HCT116 (cell line): ENCODE results near the gene DPRX. TPM values are rescaled to one million over a fixed set of nuclear protein-coding genes. Genes with fewer than 3 reads are reported as not detected.

Experiments used
- ATAC-seq: fragments of 200-7000 bp; cut with Tn5 transposase; 2 replicates; pipeline ENCODE4 v1.9.1; 2020; ENCODE audit warnings: mild to moderate bottlenecking, moderate library complexity
- BruUV-seq: library from RNA; stranded (reverse); fragments of 400-500 nt; replicated peaks from 2 replicates; lab custom pipeline; 2021; lab: Mats Ljungman, UMichigan
- CTCF ChIA-PET: fragments of 300-600 bp; sonication (Branson Sonifier 250); formaldehyde crosslinking; loops from one replicate; lab custom pipeline; 2021; ENCODE audit warnings: antibody characterized with exemption; lab: Charles Lee
- POLR2A ChIA-PET: fragments of 300-600, 350-600 bp; sonication (Branson Sonifier 250); formaldehyde crosslinking; loops from one replicate; lab custom pipeline; 2021; ENCODE audit warnings: antibody characterized with exemption; lab: Charles Lee
- RAD21 ChIA-PET, 2 experiments: fragments of 300-600 bp; sonication (Branson Sonifier 250); formaldehyde crosslinking; loops; one replicate each; lab custom pipeline; 2023; ENCODE audit warnings: low total read pairs in 2 of 2; ENCODE audit not compliant: uncharacterized antibody in 2 of 2, unreplicated experiment in 2 of 2, low non-redundant PET in 1 of 2; lab: Charles Lee
- DNase-seq: peaks from one replicate; pipeline ENCODE4 v3.0.0-alpha.2; 2010; ENCODE audit warnings: low read depth, low spot score
- H2AFZ ChIP-seq: fragments of 200-600 bp; shearing (Covaris generic), sonication (generic); 2 replicates; pipeline ENCODE4 v1.6.1; 2017; ENCODE audit warnings: low read depth, mixed run types, mixed read lengths, antibody characterized with exemption, low read length; ENCODE audit not compliant: poor library complexity, severe bottlenecking
- H3K27ac ChIP-seq: 2 replicates; pipeline ENCODE4 v1.5.1; 2012; ENCODE audit warnings: low read depth, low read length
- H3K27me3 ChIP-seq: fragments of 200-600 bp; sonication (generic); 2 replicates; pipeline ENCODE4 v1.6.1; 2016; ENCODE audit warnings: mixed run types, low read length, mixed read lengths; ENCODE audit not compliant: insufficient read depth
- H3K36me3 ChIP-seq, 2 experiments: fragments of 200-500 bp in 1 of 2; fragments of 200-600 bp in 1 of 2; sonication (Bioruptor generic) in 1 of 2; sonication (generic) in 1 of 2; 2 replicates each; pipeline versions ENCODE4 v1.5.1 to v1.6.1; 2014 to 2016; ENCODE audit warnings: low read length in 2 of 2, inconsistent platforms in 1 of 2, mixed read lengths in 1 of 2, mixed run types in 1 of 2; ENCODE audit not compliant: insufficient read depth in 2 of 2, control insufficient read depth in 1 of 2
- H3K4me1 ChIP-seq, 2 experiments: fragments of 200-600 bp in 1 of 2; sonication (generic) in 1 of 2; 2 replicates each; pipeline versions ENCODE4 v1.5.1 to v1.6.1; 2012 to 2017; ENCODE audit warnings: low read length in 2 of 2, inconsistent platforms in 1 of 2, mild to moderate bottlenecking in 1 of 2, mixed read lengths in 1 of 2, mixed run types in 1 of 2, moderate library complexity in 1 of 2; ENCODE audit not compliant: insufficient read depth in 2 of 2, control insufficient read depth in 1 of 2
- H3K4me2 ChIP-seq: fragments of 200-600 bp; sonication (generic); 2 replicates; pipeline ENCODE4 v1.6.1; 2017; ENCODE audit warnings: mixed run types, low read length, mixed read lengths
- H3K4me3 ChIP-seq, 2 experiments: fragments of 200-600 bp in 1 of 2; sonication (generic) in 1 of 2; replicated peaks in 1 of 2; 2 replicates each; pipeline ENCODE4 v1.5.1; 2011 to 2016; ENCODE audit warnings: low read length in 2 of 2, control low read depth in 1 of 2, low read depth in 1 of 2, mild to moderate bottlenecking in 1 of 2, mixed read lengths in 1 of 2, mixed run types in 1 of 2
- H3K79me2 ChIP-seq: fragments of 200-600 bp; sonication (generic); 2 replicates; pipeline ENCODE4 v1.6.1; 2017; ENCODE audit warnings: mild to moderate bottlenecking, mixed run types, low read length, moderate library complexity, mixed read lengths; ENCODE audit not compliant: insufficient read depth
- H3K9ac ChIP-seq: fragments of 200-600 bp; sonication (generic); 2 replicates; pipeline ENCODE4 v1.6.1; 2016; ENCODE audit warnings: low read length, mixed read lengths
- H3K9me2 ChIP-seq: fragments of 200-600 bp; sonication (generic), shearing (Covaris generic); 2 replicates; pipeline ENCODE4 v1.6.1; 2017; ENCODE audit warnings: mixed run types, mild to moderate bottlenecking, moderate library complexity; ENCODE audit not compliant: insufficient read depth
- H3K9me3 ChIP-seq, 2 experiments: fragments of 200-500 bp in 1 of 2; fragments of 200-600 bp in 1 of 2; sonication (Bioruptor generic) in 1 of 2; sonication (generic) in 1 of 2; 2 replicates each; pipeline ENCODE4 v1.6.1; 2014 to 2017; ENCODE audit warnings: low read length in 2 of 2, mixed read lengths in 2 of 2, inconsistent platforms in 1 of 2, low read depth in 1 of 2, mild to moderate bottlenecking in 1 of 2, mixed run types in 1 of 2, moderate library complexity in 1 of 2; ENCODE audit not compliant: control insufficient read depth in 1 of 2, insufficient read depth in 1 of 2
- H4K20me1 ChIP-seq: fragments of 200-600 bp; sonication (generic), shearing (Covaris generic); 2 replicates; pipeline ENCODE4 v1.6.1; 2017; ENCODE audit warnings: mixed run types, mild to moderate bottlenecking, moderate library complexity; ENCODE audit not compliant: insufficient read depth
- CEBPB ChIP-seq: IDR thresholded peaks from 2 replicates; pipeline ENCODE4 v1.6.1; 2012; ENCODE audit warnings: low read depth
- EGR1 ChIP-seq: IDR thresholded peaks from 2 replicates; pipeline ENCODE4 v1.6.1; 2012; ENCODE audit warnings: low read depth
- EZH2phosphoT487 ChIP-seq: fragments of 200-600 bp; IDR thresholded peaks from 2 replicates; pipeline ENCODE4 v1.6.1; 2018; ENCODE audit warnings: antibody characterized with exemption, borderline replicate concordance
- POLR2AphosphoS5 ChIP-seq: IDR thresholded peaks from 2 replicates; pipeline ENCODE4 v1.6.1; 2011; ENCODE audit warnings: mild to moderate bottlenecking, low read depth, low read length, moderate library complexity
- RAD21 ChIP-seq: IDR thresholded peaks from 2 replicates; pipeline ENCODE4 v1.6.1; 2012; ENCODE audit warnings: low read depth, mild to moderate bottlenecking
- SRF ChIP-seq: IDR thresholded peaks from 2 replicates; pipeline ENCODE4 v1.6.1; 2012; ENCODE audit warnings: low read depth
- TCF7L2 ChIP-seq: IDR thresholded peaks from 2 replicates; pipeline ENCODE4 v1.7.0; 2011; ENCODE audit warnings: borderline replicate concordance, inconsistent platforms; ENCODE audit not compliant: insufficient read depth, insufficient read length; ENCODE audit errors: extremely low read depth
- ZNF274 ChIP-seq: fragments of 200-500 bp; sonication (Bioruptor generic); IDR thresholded peaks from 2 replicates; pipeline ENCODE4 v1.6.1; 2014; ENCODE audit warnings: mild to moderate bottlenecking, low read depth, low read length, inconsistent platforms
- intact Hi-C: fragments of 100-400 bp; cut with micrococcal nuclease; formaldehyde crosslinking; loops from 2 replicates; pipeline ENCODE4 v1.10.0; 2022
- total RNA-seq: library from RNA; stranded (reverse); gene quantifications from one replicate; pipeline ENCODE4 v1.2.1, GENCODE V29; 2021; ENCODE audit not compliant: unreplicated experiment
- TF ChIP-seq, protein P1 (sequence below): IDR thresholded peaks from 2 replicates; pipeline ENCODE4 v1.6.1; 2012
- TF ChIP-seq, protein P2 (sequence below), 3 experiments: fragments of 200-600 bp in 1 of 3; sonication (generic) in 1 of 3; IDR thresholded peaks in 2 of 3; conservative IDR thresholded peaks in 1 of 3; 2 replicates each; pipeline ENCODE4 v1.5.1; 2012 to 2017; ENCODE audit warnings: low read depth in 2 of 3, low read length in 2 of 3, antibody characterized with exemption in 1 of 3, borderline replicate concordance in 1 of 3, control low read depth in 1 of 3, mild to moderate bottlenecking in 1 of 3, mixed read lengths in 1 of 3, mixed run types in 1 of 3, moderate library complexity in 1 of 3; ENCODE audit not compliant: insufficient read depth in 1 of 3
- TF ChIP-seq, protein P3 (sequence below): IDR thresholded peaks from 2 replicates; pipeline ENCODE4 v1.6.1; 2011; ENCODE audit warnings: mild to moderate bottlenecking, low read length, moderate library complexity; ENCODE audit not compliant: insufficient replicate concordance; ENCODE audit errors: extremely low read depth
- TF ChIP-seq, protein P4 (sequence below): IDR thresholded peaks from 2 replicates; pipeline ENCODE4 v1.6.1; 2012

The DPRX gene
- total RNA-seq, 1 experiment from 2014 or later: not detected

DNA sequence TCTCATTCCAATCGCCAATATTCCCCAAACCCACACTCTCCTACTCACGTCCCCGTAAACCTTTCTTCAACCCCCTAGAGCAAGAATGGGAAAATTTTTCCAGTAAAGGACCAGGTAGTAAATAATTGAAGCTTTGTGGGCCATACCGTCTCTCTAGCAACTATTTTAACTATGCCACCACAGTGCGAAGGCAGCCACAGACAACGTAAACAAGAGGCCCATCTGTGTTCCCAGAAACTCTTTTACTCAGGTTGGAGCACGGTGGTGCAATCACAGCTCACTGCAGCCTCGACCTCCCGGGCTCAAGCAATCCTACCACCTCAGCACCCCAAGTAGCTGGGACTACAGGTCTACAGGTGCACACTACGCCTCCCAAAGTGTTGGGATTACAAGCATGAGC, 3.0 kb downstream of the DPRX start:
- POLR2A ChIA-PET: no interaction called here
- TF ChIP-seq, protein P1, sequence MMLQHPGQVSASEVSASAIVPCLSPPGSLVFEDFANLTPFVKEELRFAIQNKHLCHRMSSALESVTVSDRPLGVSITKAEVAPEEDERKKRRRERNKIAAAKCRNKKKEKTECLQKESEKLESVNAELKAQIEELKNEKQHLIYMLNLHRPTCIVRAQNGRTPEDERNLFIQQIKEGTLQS: no peak
- TF ChIP-seq POLR2AphosphoS5 (no peak), CEBPB (no peak), EZH2phosphoT487 (no peak), RAD21 (no peak), TCF7L2 (no peak), ZNF274 (no peak), EGR1 (no peak), SRF (no peak)
- TF ChIP-seq, protein P2, sequence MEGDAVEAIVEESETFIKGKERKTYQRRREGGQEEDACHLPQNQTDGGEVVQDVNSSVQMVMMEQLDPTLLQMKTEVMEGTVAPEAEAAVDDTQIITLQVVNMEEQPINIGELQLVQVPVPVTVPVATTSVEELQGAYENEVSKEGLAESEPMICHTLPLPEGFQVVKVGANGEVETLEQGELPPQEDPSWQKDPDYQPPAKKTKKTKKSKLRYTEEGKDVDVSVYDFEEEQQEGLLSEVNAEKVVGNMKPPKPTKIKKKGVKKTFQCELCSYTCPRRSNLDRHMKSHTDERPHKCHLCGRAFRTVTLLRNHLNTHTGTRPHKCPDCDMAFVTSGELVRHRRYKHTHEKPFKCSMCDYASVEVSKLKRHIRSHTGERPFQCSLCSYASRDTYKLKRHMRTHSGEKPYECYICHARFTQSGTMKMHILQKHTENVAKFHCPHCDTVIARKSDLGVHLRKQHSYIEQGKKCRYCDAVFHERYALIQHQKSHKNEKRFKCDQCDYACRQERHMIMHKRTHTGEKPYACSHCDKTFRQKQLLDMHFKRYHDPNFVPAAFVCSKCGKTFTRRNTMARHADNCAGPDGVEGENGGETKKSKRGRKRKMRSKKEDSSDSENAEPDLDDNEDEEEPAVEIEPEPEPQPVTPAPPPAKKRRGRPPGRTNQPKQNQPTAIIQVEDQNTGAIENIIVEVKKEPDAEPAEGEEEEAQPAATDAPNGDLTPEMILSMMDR (IDR thresholded peaks at IDR 0.05 in 2 of 3, conservative IDR thresholded peaks at IDR 0.05 in 1 of 3; ENCODE audit: borderline replicate concordance in 1 of 3, insufficient read depth in 1 of 3, low read depth in 2 of 3, low read length in 2 of 3): no peak
- TF ChIP-seq, protein P3, sequence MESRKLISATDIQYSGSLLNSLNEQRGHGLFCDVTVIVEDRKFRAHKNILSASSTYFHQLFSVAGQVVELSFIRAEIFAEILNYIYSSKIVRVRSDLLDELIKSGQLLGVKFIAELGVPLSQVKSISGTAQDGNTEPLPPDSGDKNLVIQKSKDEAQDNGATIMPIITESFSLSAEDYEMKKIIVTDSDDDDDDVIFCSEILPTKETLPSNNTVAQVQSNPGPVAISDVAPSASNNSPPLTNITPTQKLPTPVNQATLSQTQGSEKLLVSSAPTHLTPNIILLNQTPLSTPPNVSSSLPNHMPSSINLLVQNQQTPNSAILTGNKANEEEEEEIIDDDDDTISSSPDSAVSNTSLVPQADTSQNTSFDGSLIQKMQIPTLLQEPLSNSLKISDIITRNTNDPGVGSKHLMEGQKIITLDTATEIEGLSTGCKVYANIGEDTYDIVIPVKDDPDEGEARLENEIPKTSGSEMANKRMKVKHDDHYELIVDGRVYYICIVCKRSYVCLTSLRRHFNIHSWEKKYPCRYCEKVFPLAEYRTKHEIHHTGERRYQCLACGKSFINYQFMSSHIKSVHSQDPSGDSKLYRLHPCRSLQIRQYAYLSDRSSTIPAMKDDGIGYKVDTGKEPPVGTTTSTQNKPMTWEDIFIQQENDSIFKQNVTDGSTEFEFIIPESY: no peak
- TF ChIP-seq, protein P4, sequence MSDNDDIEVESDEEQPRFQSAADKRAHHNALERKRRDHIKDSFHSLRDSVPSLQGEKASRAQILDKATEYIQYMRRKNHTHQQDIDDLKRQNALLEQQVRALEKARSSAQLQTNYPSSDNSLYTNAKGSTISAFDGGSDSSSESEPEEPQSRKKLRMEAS: no peak
- Histone ChIP-seq H3K4me3 (no peak overlapping the region), H3K79me2 (no peaks in the 10 kb centered on the region), H2AFZ (no peak overlapping the region), H3K9me3 (peaks cover 0 to 9% of the 10 kb centered on the region in 2 experiments; a peak in 2 of 4 replicates), H3K27me3 (no peaks in the 10 kb centered on the region), H3K9ac (no peak overlapping the region), H3K9me2 (no peaks in the 10 kb centered on the region), H3K27ac (no peak overlapping the region), H4K20me1 (no peaks in the 10 kb centered on the region), H3K4me2 (no peak overlapping the region), H3K36me3 (no peaks in the 10 kb centered on the region), H3K4me1 (no peaks in the 10 kb centered on the region)
- RAD21 ChIA-PET: no interaction called here
- intact Hi-C loops: no loop called here
- ATAC-seq (no peak), DNase-seq (no peak)
- CTCF ChIA-PET: no interaction called here
- no TSS peak for BruUV-seq
